Ovary (tissue), 3 donors: ENCODE data around the gene CSH1.

ENCODE experiments used
- CTCF ChIP-seq, 3 donors: fragments of 450-650 bp in 2 of 3; fragments of 200-600 bp in 1 of 3; IDR thresholded peaks; one replicate each; pipeline versions ENCODE4 v1.5.1 to v1.8.0; 2016 to 2022; ENCODE audit warnings: antibody characterized with exemption in 3 of 3, mild to moderate bottlenecking in 1 of 3
- POLR2A ChIP-seq: fragments of 450-650 bp; IDR thresholded peaks from one replicate; pipeline ENCODE4 v1.6.1; 2017; ENCODE audit warnings: antibody characterized with exemption, mild to moderate bottlenecking, moderate library complexity
- donor health status: DM: no; HTN: no; CAD: no.

- TF ChIP-seq CTCF (IDR thresholded peaks at IDR 0.05): no peak
- no peak for TF ChIP-seq POLR2A
Measured at GRCh38 chr17:63939401-63939800, 43.0 kb upstream of the CSH1 start.
